ENCODE results near the gene PANX1. TPM values are rescaled to one million over a fixed set of nuclear protein-coding genes. Genes with fewer than 3 reads are reported as not detected.
A peak's percentile ranks its signal among the peaks of the same experiment; 100 is the strongest.

The PANX1 gene
- 10 to 100 TPM in 3 of 4 donors, 1 to 10 TPM in 1; 9.0 to 20.1 (median 11.3) TPM for total RNA-seq

- 1% methylated on average over 37 of the region's 92 CpGs; no CpG with 5 or more reads in 1 of the 2 donors for WGBS, 2 donors (ENCODE audit: low coverage in 1 of 2)
- in situ Hi-C loops (cut with MboI; ENCODE audit: low pct_ligation_motif_present in 1 of 4, low pct_unique_long_range_greater_than_20kb in 1 of 4, low sequenced_read_pairs in 3 of 4) (no loop called here), intact Hi-C loops (cut with DNase I; ENCODE audit: low total_unique reads) (no loop called here)
- H3K36me3 ChIP-seq, result no peaks in the 10 kb centered on the region
- peak; percentile 73 to 92 (median 75) for TF ChIP-seq POLR2AphosphoS5 (IDR thresholded peaks at IDR 0.05)
- TF ChIP-seq EP300 (IDR thresholded peaks at IDR 0.05; ENCODE audit: low read depth), result peak; percentile 46
- TF ChIP-seq CTCF (IDR thresholded peaks at IDR 0.05), result no peak
- TF ChIP-seq POLR2A (IDR thresholded peaks at IDR 0.05), result peak; percentile 58
- no peaks in the 10 kb centered on the region for H3K27me3 ChIP-seq
- peak within 1 kb of the TSS; percentile 77 to 87 (median 84) for H3K4me3 ChIP-seq
- H3K9me3 ChIP-seq, result no peaks in the 10 kb centered on the region
- peaks cover 9 to 34% (median 28%) of the 10 kb centered on the region in 4 donors for H3K4me1 ChIP-seq
- peak within 1 kb of the TSS; percentile 93 to 99 (median 96) for H3K27ac ChIP-seq
- peak; percentile 80 for DNase-seq
Measured at GRCh38 chr11:94128746-94129511, at the start of gene PANX1. PANX1 (plus strand) TSS chr11:94128841; CDS start chr11:94129313, 472 bp downstream.

- DNase-seq, result no peak
- 83 to 92% methylated on average over 1 of the region's 1 CpG for WGBS, 2 donors (ENCODE audit: low coverage in 1 of 2)
- H3K27ac ChIP-seq, result no peak overlapping the region
- H3K4me3 ChIP-seq, result no peak overlapping the region
- no peaks in the 10 kb centered on the region for H3K9me3 ChIP-seq
- no peak for TF ChIP-seq CTCF (IDR thresholded peaks at IDR 0.05)
- H3K4me1 ChIP-seq, result no peaks in the 10 kb centered on the region
- intact Hi-C loops (cut with DNase I; ENCODE audit: low total_unique reads) (no loop called here), in situ Hi-C loops (cut with MboI; ENCODE audit: low pct_ligation_motif_present in 1 of 4, low pct_unique_long_range_greater_than_20kb in 1 of 4, low sequenced_read_pairs in 3 of 4) (no loop called here)
- H3K27me3 ChIP-seq, result no peaks in the 10 kb centered on the region
- no peaks in the 10 kb centered on the region for H3K36me3 ChIP-seq
Measured at GRCh38 chr11:94084164-94084563, 44.5 kb upstream of the PANX1 start.

- WGBS, 2 donors (ENCODE audit: low coverage in 1 of 2), result 94 to 100% methylated on average over 1 to 21 of the region's 21 CpGs
- H3K9me3 ChIP-seq, result no peaks in the 10 kb centered on the region
- H3K4me3 ChIP-seq, result no peak overlapping the region
- no peaks in the 10 kb centered on the region for H3K4me1 ChIP-seq
- TF ChIP-seq POLR2A (IDR thresholded peaks at IDR 0.05) (no peak), CTCF (IDR thresholded peaks at IDR 0.05) (no peak), POLR2AphosphoS5 (IDR thresholded peaks at IDR 0.05) (no peak), EP300 (IDR thresholded peaks at IDR 0.05; ENCODE audit: low read depth) (no peak)
- DNase-seq, result no peak
- no peak overlapping the region for H3K27ac ChIP-seq
- no peaks in the 10 kb centered on the region for H3K36me3 ChIP-seq
- intact Hi-C loops (cut with DNase I; ENCODE audit: low total_unique reads), result no loop called here
- in situ Hi-C loops (cut with MboI; ENCODE audit: low pct_ligation_motif_present in 1 of 4, low pct_unique_long_range_greater_than_20kb in 1 of 4, low sequenced_read_pairs in 3 of 4), result no loop called here
- no peaks in the 10 kb centered on the region for H3K27me3 ChIP-seq
Measured at GRCh38 chr11:94088906-94089305, 39.7 kb upstream of the PANX1 start.

- intact Hi-C loops (cut with DNase I; ENCODE audit: low total_unique reads), result no loop called here
- DNase-seq, result no peak
- no peaks in the 10 kb centered on the region for H3K27me3 ChIP-seq
- H3K4me1 ChIP-seq, result no peaks in the 10 kb centered on the region
- no peak overlapping the region for H3K4me3 ChIP-seq
- 40 to 93% methylated on average over 1 to 6 of the region's 6 CpGs for whole genome bisulfite sequencing, 2 donors (ENCODE audit: low coverage in 1 of 2)
- no peak for TF ChIP-seq CTCF (IDR thresholded peaks at IDR 0.05)
- no peaks in the 10 kb centered on the region for H3K9me3 ChIP-seq
- no peak overlapping the region for H3K27ac ChIP-seq
- in situ Hi-C loops (cut with MboI; ENCODE audit: low pct_ligation_motif_present in 1 of 4, low pct_unique_long_range_greater_than_20kb in 1 of 4, low sequenced_read_pairs in 3 of 4), result no loop called here
- H3K36me3 ChIP-seq, result no peaks in the 10 kb centered on the region
Measured at GRCh38 chr11:94089341-94089740, 39.3 kb upstream of the PANX1 start.

Data from transverse colon (tissue), 4 donors.